Fibroblast of mammary gland (primary cell): ENCODE results near the gene EFCAB6.

Experiments
- DNase-seq: peaks from one replicate; pipeline ENCODE4 v3.0.0-alpha.2; 2010; ENCODE audit warnings: low read depth
- H3K4me3 ChIP-seq: 2 replicates; pipeline ENCODE4 v1.5.1; 2011; ENCODE audit warnings: low read depth, mild to moderate bottlenecking, low read length, moderate library complexity; ENCODE audit not compliant: control insufficient read depth
- TF ChIP-seq, protein P1 (sequence below): conservative IDR thresholded peaks from 2 replicates; pipeline ENCODE4 v1.5.1; 2011; ENCODE audit warnings: low read depth, low read length, inconsistent platforms; ENCODE audit not compliant: control insufficient read depth, insufficient read depth

Gene EFCAB6

DNA sequence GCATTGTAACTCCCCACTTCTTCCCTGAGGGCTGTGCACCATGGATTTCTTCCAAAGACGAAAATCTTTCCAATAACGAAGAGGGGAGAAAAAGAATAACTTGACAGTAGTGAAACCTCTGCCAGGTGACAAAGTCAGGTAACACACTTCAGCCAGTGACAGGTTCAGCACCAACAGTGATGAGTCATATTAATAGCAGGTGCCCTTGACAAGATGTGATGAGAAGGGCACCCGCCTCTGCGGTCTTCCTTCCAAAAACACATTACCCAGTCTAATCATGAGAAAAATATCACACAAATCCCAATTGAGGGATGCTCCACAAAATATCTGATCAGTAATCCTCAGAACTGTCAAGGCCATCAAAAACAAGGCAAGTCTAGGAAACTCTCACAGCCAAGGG, 157.8 kb downstream of the EFCAB6 start:
- TF ChIP-seq, protein P1, sequence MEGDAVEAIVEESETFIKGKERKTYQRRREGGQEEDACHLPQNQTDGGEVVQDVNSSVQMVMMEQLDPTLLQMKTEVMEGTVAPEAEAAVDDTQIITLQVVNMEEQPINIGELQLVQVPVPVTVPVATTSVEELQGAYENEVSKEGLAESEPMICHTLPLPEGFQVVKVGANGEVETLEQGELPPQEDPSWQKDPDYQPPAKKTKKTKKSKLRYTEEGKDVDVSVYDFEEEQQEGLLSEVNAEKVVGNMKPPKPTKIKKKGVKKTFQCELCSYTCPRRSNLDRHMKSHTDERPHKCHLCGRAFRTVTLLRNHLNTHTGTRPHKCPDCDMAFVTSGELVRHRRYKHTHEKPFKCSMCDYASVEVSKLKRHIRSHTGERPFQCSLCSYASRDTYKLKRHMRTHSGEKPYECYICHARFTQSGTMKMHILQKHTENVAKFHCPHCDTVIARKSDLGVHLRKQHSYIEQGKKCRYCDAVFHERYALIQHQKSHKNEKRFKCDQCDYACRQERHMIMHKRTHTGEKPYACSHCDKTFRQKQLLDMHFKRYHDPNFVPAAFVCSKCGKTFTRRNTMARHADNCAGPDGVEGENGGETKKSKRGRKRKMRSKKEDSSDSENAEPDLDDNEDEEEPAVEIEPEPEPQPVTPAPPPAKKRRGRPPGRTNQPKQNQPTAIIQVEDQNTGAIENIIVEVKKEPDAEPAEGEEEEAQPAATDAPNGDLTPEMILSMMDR = no peak
- no peak overlapping the region for H3K4me3 ChIP-seq
- no peak for DNase-seq

DNA sequence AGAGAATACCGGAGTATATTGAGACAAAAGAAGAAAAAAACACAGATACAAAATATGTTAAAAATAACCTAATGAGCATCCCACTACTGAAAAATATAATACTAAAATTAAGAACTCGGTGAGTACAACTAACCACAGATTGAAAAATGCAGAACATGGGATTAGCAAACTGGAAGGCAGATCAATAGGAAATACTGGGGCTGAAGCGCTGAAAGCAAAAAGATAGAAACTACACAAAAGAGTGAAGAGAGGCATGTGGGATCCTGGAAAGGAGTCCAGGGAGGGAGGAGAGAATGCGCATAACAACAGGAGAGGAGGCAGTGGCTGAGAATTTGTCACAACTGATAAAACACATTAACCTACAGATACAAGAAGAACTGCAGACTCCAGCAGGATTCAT, 159.3 kb downstream of the EFCAB6 start:
- TF ChIP-seq, protein P1 = no peak
- H3K4me3 ChIP-seq = no peak overlapping the region
- no peak for DNase-seq

GRCh38 chr22:43643387-43643786, 168.7 kb downstream of the EFCAB6 start:
- no peak overlapping the region for H3K4me3 ChIP-seq
- TF ChIP-seq, protein P1 = no peak
- no peak for DNase-seq

- no peak overlapping the region for H3K4me3 ChIP-seq
- TF ChIP-seq, protein P1 = no peak
- no peak for DNase-seq
Observed at GRCh38 chr22:43642319-43643206, 169.5 kb downstream of the EFCAB6 start.

DNA sequence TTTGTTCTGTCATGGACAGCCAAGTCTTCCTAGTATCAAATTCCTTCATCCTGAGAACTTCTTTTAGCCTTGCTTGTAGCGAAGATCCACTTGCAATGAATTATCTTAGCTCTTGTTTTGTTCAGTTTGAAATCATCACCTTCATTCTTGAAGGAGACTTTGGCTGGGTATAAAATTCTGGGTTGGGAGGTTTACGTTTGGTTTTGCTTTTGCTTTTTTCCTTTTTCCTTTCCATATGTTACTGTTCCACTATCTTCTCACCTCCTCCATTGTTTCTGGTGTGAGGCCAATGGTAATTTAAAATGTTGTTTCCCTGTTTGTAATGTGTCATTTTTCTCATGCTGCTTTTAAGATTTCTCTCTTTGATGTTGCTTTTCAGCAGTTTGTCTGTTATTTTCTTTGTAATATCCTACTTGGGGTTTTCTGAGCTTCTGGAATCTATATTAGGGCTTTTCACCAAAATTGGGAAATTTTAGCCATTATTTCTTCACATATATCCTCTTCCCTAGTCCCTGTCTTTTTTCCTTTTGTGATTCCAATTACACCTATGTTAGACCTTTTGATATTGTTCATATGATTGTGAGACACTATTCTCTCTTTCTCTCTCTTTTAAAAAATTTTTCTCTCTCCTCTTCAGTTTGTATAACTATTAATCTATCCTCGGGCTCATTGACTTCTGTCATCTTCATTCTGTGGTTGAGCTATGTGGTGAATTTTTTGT, 172.7 kb downstream of the EFCAB6 start:
- TF ChIP-seq, protein P1 = no peak
- no peak for DNase-seq
- H3K4me3 ChIP-seq = no peak overlapping the region

- TF ChIP-seq, protein P1 = no peak
- DNase-seq = no peak
- no peak overlapping the region for H3K4me3 ChIP-seq
Observed at GRCh38 chr22:43637275-43638260, 174.5 kb downstream of the EFCAB6 start.
